WI38 (cell line): ENCODE measurements around the gene GRAMD2B.

Source experiments
- H3K4me3 ChIP-seq: 2 replicates; pipeline ENCODE4 v1.5.1; 2011; ENCODE audit warnings: low read depth, mild to moderate bottlenecking, control low read depth, low read length
- CTCF ChIP-seq: IDR thresholded peaks from 2 replicates; pipeline ENCODE4 v1.5.1; 2012; ENCODE audit warnings: low read depth, mild to moderate bottlenecking, control low read depth, low read length

The GRAMD2B gene

GRCh38 chr5:126456217-126456820, 33.1 kb downstream of the GRAMD2B start:
- H3K4me3 ChIP-seq: no peak overlapping the region
- no peak for TF ChIP-seq CTCF

- no peak for TF ChIP-seq CTCF
- H3K4me3 ChIP-seq: no peak overlapping the region
Measured at GRCh38 chr5:126460459-126460858, 37.2 kb downstream of the GRAMD2B start.

GRCh38 chr5:126460977-126461376, 37.8 kb downstream of the GRAMD2B start:
- H3K4me3 ChIP-seq: no peak overlapping the region
- TF ChIP-seq CTCF: no peak

- TF ChIP-seq CTCF: no peak
- H3K4me3 ChIP-seq: no peak overlapping the region
Measured at GRCh38 chr5:126461838-126462237, 38.6 kb downstream of the GRAMD2B start.

GRCh38 chr5:126462239-126463014, 39.2 kb downstream of the GRAMD2B start:
- no peak overlapping the region for H3K4me3 ChIP-seq
- no peak for TF ChIP-seq CTCF

- TF ChIP-seq CTCF: no peak
- H3K4me3 ChIP-seq: no peak overlapping the region
Measured at GRCh38 chr5:126464016-126464415, 40.8 kb downstream of the GRAMD2B start.

- no peak for TF ChIP-seq CTCF
- no peak overlapping the region for H3K4me3 ChIP-seq
Measured at GRCh38 chr5:126464959-126465358, 41.8 kb downstream of the GRAMD2B start.
